Loucy (cell line): Measurements from ENCODE around the gene ZSCAN25.
"Not testable (repeated sequence)": the region's sequence is repeated elsewhere in the genome, so short reads cannot be mapped to it uniquely, and the experiment has no call there.

ENCODE experiments used
- CTCF ChIP-seq: fragments of 200-600 bp; sonication (generic); conservative IDR thresholded peaks from 2 replicates; pipeline ENCODE4 v1.5.1; 2014; ENCODE audit warnings: mild to moderate bottlenecking, antibody characterized with exemption, low read length
- EZH2phosphoT487 ChIP-seq: fragments of 200-600 bp; IDR thresholded peaks from 2 replicates; pipeline ENCODE4 v1.6.1; 2018; ENCODE audit warnings: antibody characterized with exemption, mild to moderate bottlenecking, moderate library complexity, borderline replicate concordance

- TF ChIP-seq CTCF, EZH2phosphoT487: not testable (repeated sequence)
Observed at GRCh38 chr7:99580778-99581332, 35.9 kb upstream of the ZSCAN25 start.
